HepG2 (cell line): ENCODE results near the gene STX5. TPM values are rescaled to one million over a fixed set of nuclear protein-coding genes. Genes with fewer than 3 reads are reported as not detected.
A peak's percentile ranks its signal among the peaks of the same experiment; 100 is the strongest.

ENCODE experiments used
- ATAC-seq: fragments of 200-7000 bp; cut with Tn5 transposase; 3 replicates; pipeline ENCODE4 v1.9.1; 2020; ENCODE audit warnings: mild to moderate bottlenecking, moderate library complexity
- BruUV-seq: library from RNA; stranded (reverse); fragments of 400-500 nt; replicated peaks from 2 replicates; lab custom pipeline; 2021; lab: Mats Ljungman, UMichigan
- CTCF ChIA-PET: fragments of 300-600 bp; formaldehyde crosslinking; extraction: SDS; loops from one replicate; lab custom pipeline; 2021; ENCODE audit warnings: low total read pairs, inconsistent platforms, low intra/inter-chr PET ratio; lab: Yijun Ruan, JAX
- POLR2A ChIA-PET: fragments of 350-600 bp; sonication (Branson Sonifier 250); formaldehyde crosslinking; loops from one replicate; lab custom pipeline; 2020; ENCODE audit warnings: antibody characterized with exemption, inconsistent platforms; lab: Yijun Ruan, JAX
- DNase-seq: peaks from one replicate; pipeline ENCODE4 v3.0.0-alpha.2; 2015; ENCODE audit warnings: low spot score
- FAIRE-seq: peaks from 3 replicates; lab custom pipeline; 2011; peaks lifted over from hg19 to GRCh38; lab: Jason Lieb, UNC
- H2AFZ ChIP-seq: one replicate; pipeline ENCODE4 v1.6.1; 2011; ENCODE audit warnings: low read length, inconsistent platforms
- H3K27ac ChIP-seq: fragments of 300-600 bp; 3 replicates; pipeline ENCODE4 v1.8.0; 2011; ENCODE audit warnings: mixed run types, mild to moderate bottlenecking, mixed read lengths, low read length, inconsistent platforms; ENCODE audit not compliant: insufficient read depth; ENCODE audit errors: extremely low read length
- H3K27me3 ChIP-seq, 2 experiments: fragments of 200-600 bp in 1 of 2; 2 replicates in 1 of 2; 3 replicates in 1 of 2; pipeline versions ENCODE4 v1.6.0 to v1.8.0; 2011; ENCODE audit warnings: low read length in 2 of 2, mild to moderate bottlenecking in 2 of 2, moderate library complexity in 2 of 2, inconsistent platforms in 1 of 2; ENCODE audit not compliant: insufficient read depth in 2 of 2, control insufficient read depth in 1 of 2
- H3K36me3 ChIP-seq, 2 experiments: fragments of 200-600 bp in 1 of 2; replicated peaks in 1 of 2; 2 replicates in 1 of 2; 3 replicates in 1 of 2; pipeline versions ENCODE4 v1.5.1 to v1.8.0; 2011; ENCODE audit warnings: low read length in 2 of 2, inconsistent platforms in 1 of 2; ENCODE audit not compliant: insufficient read depth in 2 of 2, control insufficient read depth in 1 of 2
- H3K4me1 ChIP-seq: 2 replicates; pipeline ENCODE4 v1.5.1; 2012; ENCODE audit warnings: low read length, inconsistent platforms; ENCODE audit not compliant: insufficient read depth
- H3K4me2 ChIP-seq: 2 replicates; pipeline ENCODE4 v1.6.0; 2011; ENCODE audit warnings: low read depth, low read length, inconsistent platforms
- H3K4me3 ChIP-seq, 3 experiments: fragments of 200-600 bp in 1 of 3; sonication (generic), shearing (Covaris generic) in 1 of 3; replicated peaks in 1 of 3; 2 replicates each; pipeline ENCODE4 v1.5.1; 2011 to 2016; ENCODE audit warnings: low read length in 3 of 3, inconsistent platforms in 2 of 3, low read depth in 2 of 3, mild to moderate bottlenecking in 2 of 3, control low read depth in 1 of 3, mixed read lengths in 1 of 3; ENCODE audit not compliant: insufficient read depth in 1 of 3
- H3K79me2 ChIP-seq: one replicate; pipeline ENCODE4 v1.6.1; 2011; ENCODE audit warnings: low read length, inconsistent platforms; ENCODE audit not compliant: insufficient read depth
- H3K9ac ChIP-seq: 2 replicates; pipeline ENCODE4 v1.6.0; 2011; ENCODE audit warnings: mild to moderate bottlenecking, low read depth, low read length, inconsistent platforms; ENCODE audit not compliant: insufficient read depth
- H3K9me3 ChIP-seq: 2 replicates; pipeline ENCODE4 v1.5.1; 2012; ENCODE audit warnings: mild to moderate bottlenecking, low read length
- H4K20me1 ChIP-seq: 2 replicates; pipeline ENCODE4 v1.6.0; 2011; ENCODE audit warnings: inconsistent platforms, mild to moderate bottlenecking, low read length, moderate library complexity; ENCODE audit not compliant: insufficient read depth
- ELF1 ChIP-seq: sonication (generic); formaldehyde crosslinking; IDR thresholded peaks from 2 replicates; pipeline ENCODE4 v1.4.0; 2020; ENCODE audit warnings: missing genetic modification reagents
- ELF4 ChIP-seq: sonication (generic); formaldehyde crosslinking; IDR thresholded peaks from 2 replicates; pipeline ENCODE4 v1.5.0; 2020; ENCODE audit warnings: missing genetic modification reagents, mild to moderate bottlenecking, moderate library complexity, borderline replicate concordance
- EZH2 ChIP-seq: conservative IDR thresholded peaks from 2 replicates; pipeline ENCODE4 v1.6.1; 2012; ENCODE audit warnings: mild to moderate bottlenecking, low read depth, low read length, moderate library complexity
- HOXA9 ChIP-seq: sonication (generic); formaldehyde crosslinking; IDR thresholded peaks from 2 replicates; pipeline ENCODE4 v1.8.1; 2022; ENCODE audit warnings: missing genetic modification reagents, mild to moderate bottlenecking, moderate library complexity, borderline replicate concordance
- MED1 ChIP-seq: sonication (generic); formaldehyde crosslinking; IDR thresholded peaks from 2 replicates; pipeline ENCODE4 v1.4.0; 2020; ENCODE audit warnings: missing genetic modification reagents
- MEIS2 ChIP-seq: sonication (generic); formaldehyde crosslinking; IDR thresholded peaks from 2 replicates; pipeline ENCODE4 v1.9.0; 2021; ENCODE audit warnings: mild to moderate bottlenecking, missing genetic modification reagents
- NFE2 ChIP-seq: sonication (generic); formaldehyde crosslinking; IDR thresholded peaks from 2 replicates; pipeline ENCODE4 v1.4.0; 2020; ENCODE audit warnings: missing genetic modification reagents
- NR2C2 ChIP-seq: sonication (generic); formaldehyde crosslinking; IDR thresholded peaks from 2 replicates; pipeline ENCODE4 v1.4.0; 2020; ENCODE audit warnings: missing genetic modification reagents, mild to moderate bottlenecking, moderate library complexity, borderline replicate concordance
- RCOR2 ChIP-seq: IDR thresholded peaks from 2 replicates; pipeline ENCODE4 v1.6.1; 2016; ENCODE audit warnings: missing biosample characterization, missing genetic modification reagents
- SOX13 ChIP-seq, 3 experiments: fragments of 450-650 bp in 1 of 3; sonication (generic) in 1 of 3; formaldehyde crosslinking in 1 of 3; IDR thresholded peaks in 2 of 3; conservative IDR thresholded peaks in 1 of 3; 2 replicates each; pipeline versions ENCODE4 v1.5.0 to v1.6.1; 2016 to 2020; ENCODE audit warnings: antibody characterized with exemption in 1 of 3, mild to moderate bottlenecking in 1 of 3, missing compliant biosample characterization in 1 of 3, missing genetic modification reagents in 1 of 3, moderate library complexity in 1 of 3
- ZNF572 ChIP-seq: sonication (generic); formaldehyde crosslinking; IDR thresholded peaks from 2 replicates; pipeline ENCODE4 v1.5.1; 2020; ENCODE audit warnings: mild to moderate bottlenecking, missing genetic modification reagents
- ZNF615 ChIP-seq: sonication (generic); formaldehyde crosslinking; IDR thresholded peaks from 2 replicates; pipeline ENCODE4 v1.5.0; 2020; ENCODE audit warnings: mild to moderate bottlenecking, missing genetic modification reagents, borderline replicate concordance
- WGBS: methylation state at CpG from one replicate; pipeline ENCODE4 v1.1.6; 2017; ENCODE audit warnings: low lambda C conversion rate; 5-methylcytosine and 5-hydroxymethylcytosine counted together
- in situ Hi-C: cut with HindIII; loops from 2 replicates; pipeline ENCODE4 v1.10.0; 2017; ENCODE audit warnings: low pct_unique_long_range_greater_than_20kb; ENCODE audit not compliant: extremely low pct_ligation_motif_present
- intact Hi-C: fragments of 100-400 bp; cut with micrococcal nuclease; formaldehyde crosslinking; loops from one replicate; pipeline ENCODE4 v1.10.0; 2022; ENCODE audit not compliant: unreplicated experiment
- polyA plus RNA-seq, 8 experiments: library from polyadenylated mRNA; depleted of rRNA in 3 of 8; stranded (reverse) in 7 of 8; unstranded in 1 of 8; fragments of >200 nt; fragmentation: Illumina TruSeq in 4 of 8; extraction: Trizol in 4 of 8; gene quantifications; 2 replicates each; pipeline versions ENCODE4 v1.2.1 to v1.2.3, GENCODE V29; 2011 to 2016; ENCODE audit warnings: low read depth in 4 of 8, missing spikeins in 1 of 8, mixed read lengths in 1 of 8; ENCODE audit not compliant: insufficient read depth in 1 of 8
- total RNA-seq, 5 experiments: library from RNA; depleted of rRNA; stranded (reverse); fragments of >200 nt; fragmentation: Illumina TruSeq; extraction: Trizol; gene quantifications; 2 replicates each; pipeline ENCODE4 v1.2.3, GENCODE V29; 2016; ENCODE audit warnings: low read depth in 1 of 5
- TF ChIP-seq, protein P1 (sequence below): sonication (generic); formaldehyde crosslinking; IDR thresholded peaks from 2 replicates; pipeline ENCODE4 v1.4.0; 2020; ENCODE audit warnings: missing genetic modification reagents
- TF ChIP-seq, protein P2 (sequence below): fragments of 450-650 bp; IDR thresholded peaks from 2 replicates; pipeline ENCODE4 v1.6.1; 2017; ENCODE audit warnings: mild to moderate bottlenecking
- TF ChIP-seq, protein P3 (sequence below): sonication (generic); formaldehyde crosslinking; IDR thresholded peaks from 2 replicates; pipeline ENCODE4 v1.4.0; 2020; ENCODE audit warnings: mild to moderate bottlenecking, low read depth, missing genetic modification reagents
- TF ChIP-seq, protein P4 (sequence below): sonication (generic); formaldehyde crosslinking; IDR thresholded peaks from 2 replicates; pipeline ENCODE4 v1.4.0; 2020; ENCODE audit warnings: mild to moderate bottlenecking, missing genetic modification reagents

Gene STX5
- total and polyA plus RNA-seq, 2 of the 13 experiments (the other 11 are each of a cell fraction or from before 2014, with no cell fraction given), result 26.9 to 30.0 TPM

DNA sequence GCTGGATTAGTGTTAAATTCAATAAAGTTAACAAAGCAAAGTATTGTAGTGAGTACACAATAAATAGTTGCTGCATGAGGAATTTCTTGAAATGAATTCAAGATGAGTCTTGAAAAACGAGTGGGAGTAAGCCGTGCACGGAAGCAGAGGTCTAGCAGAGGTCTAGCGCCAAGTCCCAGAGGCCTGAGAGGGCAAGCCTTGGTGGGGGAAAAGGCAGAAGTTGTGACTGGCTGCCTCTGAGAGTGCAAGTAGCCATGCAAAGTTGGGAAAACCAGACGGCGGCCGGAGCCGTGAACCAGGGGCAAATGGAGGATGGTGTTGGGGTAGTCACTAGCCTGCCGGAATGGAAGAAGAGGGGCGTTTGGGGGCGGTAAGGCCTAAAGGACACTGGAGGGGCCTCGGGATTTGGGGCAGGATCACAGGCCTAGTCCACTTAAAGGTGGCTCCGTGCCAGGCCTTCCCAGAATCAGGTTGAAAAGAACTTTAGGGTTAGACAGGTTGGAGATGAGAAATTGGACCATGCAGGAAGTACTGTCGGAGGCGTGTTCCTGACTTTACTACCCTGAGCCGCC is 48.5 kb upstream of the STX5 start:
- H4K20me1 ChIP-seq, result peaks cover 14% of the 10 kb centered on the region; the same call in 1 of the 2 replicates
- no peak overlapping the region for H2AFZ ChIP-seq
- in situ Hi-C loops (no loop called here), intact Hi-C loops (loop anchor here (2.0 kb wide), 1 partner anchor 94 kb away; the partner anchor contains the start of gene TMEM179B)
- no peaks in the 10 kb centered on the region for H3K9me3 ChIP-seq
- ChIA-PET CTCF (no interaction called here), POLR2A (interaction anchor here (1.1 to 5.8 kb wide), 9 partner anchors 10 to 887 kb away, joined by 4 to 90 read pairs (median 15); partner anchors contain the start of genes STX5, TEX54, WDR74 and ZBTB3)
- H3K4me1 ChIP-seq, result peaks cover 56% of the 10 kb centered on the region
- H3K36me3 ChIP-seq, result peaks cover 17 to 60% of the 10 kb centered on the region in 2 experiments
- H3K27me3 ChIP-seq, result no peaks in the 10 kb centered on the region; a peak in 1 of 5 replicates
- 6% methylated on average over 13 of the region's 16 CpGs for WGBS
- H3K4me3 ChIP-seq, result peak overlapping the region; percentile 92 to 99 (median 94)
- no TSS peak for BruUV-seq
- FAIRE-seq (no peak), DNase-seq (no peak), ATAC-seq (peak; percentile 44)
- peak overlapping the region; percentile 81 for H3K4me2 ChIP-seq
- peaks cover 64% of the 10 kb centered on the region for H3K79me2 ChIP-seq
- peak overlapping the region; percentile 92 for H3K9ac ChIP-seq
- peak overlapping the region; percentile 93 for H3K27ac ChIP-seq
- TF ChIP-seq, protein P1, sequence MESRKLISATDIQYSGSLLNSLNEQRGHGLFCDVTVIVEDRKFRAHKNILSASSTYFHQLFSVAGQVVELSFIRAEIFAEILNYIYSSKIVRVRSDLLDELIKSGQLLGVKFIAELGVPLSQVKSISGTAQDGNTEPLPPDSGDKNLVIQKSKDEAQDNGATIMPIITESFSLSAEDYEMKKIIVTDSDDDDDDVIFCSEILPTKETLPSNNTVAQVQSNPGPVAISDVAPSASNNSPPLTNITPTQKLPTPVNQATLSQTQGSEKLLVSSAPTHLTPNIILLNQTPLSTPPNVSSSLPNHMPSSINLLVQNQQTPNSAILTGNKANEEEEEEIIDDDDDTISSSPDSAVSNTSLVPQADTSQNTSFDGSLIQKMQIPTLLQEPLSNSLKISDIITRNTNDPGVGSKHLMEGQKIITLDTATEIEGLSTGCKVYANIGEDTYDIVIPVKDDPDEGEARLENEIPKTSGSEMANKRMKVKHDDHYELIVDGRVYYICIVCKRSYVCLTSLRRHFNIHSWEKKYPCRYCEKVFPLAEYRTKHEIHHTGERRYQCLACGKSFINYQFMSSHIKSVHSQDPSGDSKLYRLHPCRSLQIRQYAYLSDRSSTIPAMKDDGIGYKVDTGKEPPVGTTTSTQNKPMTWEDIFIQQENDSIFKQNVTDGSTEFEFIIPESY (CRISPR knock-in tag), result 0 out of 2 replicates have a peak, but pooled peaks have one; percentile 5
- TF ChIP-seq ELF1 (CRISPR knock-in tag) (peak; percentile 11; the same call in 1 of the 2 replicates), NR2C2 (CRISPR knock-in tag) (no peak), EZH2 (no peak), SOX13 (IDR thresholded peaks at IDR 0.05) (no peak), SOX13 (CRISPR knock-in tag; conservative IDR thresholded peaks at IDR 0.05 in 1 of 2, IDR thresholded peaks at IDR 0.05 in 1 of 2) (no peak), HOXA9 (CRISPR knock-in tag) (no peak), ZNF615 (CRISPR knock-in tag) (no peak), ZNF572 (CRISPR knock-in tag) (0 out of 2 replicates have a peak, but pooled peaks have one; percentile 12), MED1 (no peak), NFE2 (CRISPR knock-in tag) (no peak), MEIS2 (no peak), RCOR2 (no peak), ELF4 (CRISPR knock-in tag) (0 out of 2 replicates have a peak, but pooled peaks have one; percentile 23)
- TF ChIP-seq, protein P2, sequence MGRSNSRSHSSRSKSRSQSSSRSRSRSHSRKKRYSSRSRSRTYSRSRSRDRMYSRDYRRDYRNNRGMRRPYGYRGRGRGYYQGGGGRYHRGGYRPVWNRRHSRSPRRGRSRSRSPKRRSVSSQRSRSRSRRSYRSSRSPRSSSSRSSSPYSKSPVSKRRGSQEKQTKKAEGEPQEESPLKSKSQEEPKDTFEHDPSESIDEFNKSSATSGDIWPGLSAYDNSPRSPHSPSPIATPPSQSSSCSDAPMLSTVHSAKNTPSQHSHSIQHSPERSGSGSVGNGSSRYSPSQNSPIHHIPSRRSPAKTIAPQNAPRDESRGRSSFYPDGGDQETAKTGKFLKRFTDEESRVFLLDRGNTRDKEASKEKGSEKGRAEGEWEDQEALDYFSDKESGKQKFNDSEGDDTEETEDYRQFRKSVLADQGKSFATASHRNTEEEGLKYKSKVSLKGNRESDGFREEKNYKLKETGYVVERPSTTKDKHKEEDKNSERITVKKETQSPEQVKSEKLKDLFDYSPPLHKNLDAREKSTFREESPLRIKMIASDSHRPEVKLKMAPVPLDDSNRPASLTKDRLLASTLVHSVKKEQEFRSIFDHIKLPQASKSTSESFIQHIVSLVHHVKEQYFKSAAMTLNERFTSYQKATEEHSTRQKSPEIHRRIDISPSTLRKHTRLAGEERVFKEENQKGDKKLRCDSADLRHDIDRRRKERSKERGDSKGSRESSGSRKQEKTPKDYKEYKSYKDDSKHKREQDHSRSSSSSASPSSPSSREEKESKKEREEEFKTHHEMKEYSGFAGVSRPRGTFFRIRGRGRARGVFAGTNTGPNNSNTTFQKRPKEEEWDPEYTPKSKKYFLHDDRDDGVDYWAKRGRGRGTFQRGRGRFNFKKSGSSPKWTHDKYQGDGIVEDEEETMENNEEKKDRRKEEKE, result no peak
- TF ChIP-seq, protein P3, sequence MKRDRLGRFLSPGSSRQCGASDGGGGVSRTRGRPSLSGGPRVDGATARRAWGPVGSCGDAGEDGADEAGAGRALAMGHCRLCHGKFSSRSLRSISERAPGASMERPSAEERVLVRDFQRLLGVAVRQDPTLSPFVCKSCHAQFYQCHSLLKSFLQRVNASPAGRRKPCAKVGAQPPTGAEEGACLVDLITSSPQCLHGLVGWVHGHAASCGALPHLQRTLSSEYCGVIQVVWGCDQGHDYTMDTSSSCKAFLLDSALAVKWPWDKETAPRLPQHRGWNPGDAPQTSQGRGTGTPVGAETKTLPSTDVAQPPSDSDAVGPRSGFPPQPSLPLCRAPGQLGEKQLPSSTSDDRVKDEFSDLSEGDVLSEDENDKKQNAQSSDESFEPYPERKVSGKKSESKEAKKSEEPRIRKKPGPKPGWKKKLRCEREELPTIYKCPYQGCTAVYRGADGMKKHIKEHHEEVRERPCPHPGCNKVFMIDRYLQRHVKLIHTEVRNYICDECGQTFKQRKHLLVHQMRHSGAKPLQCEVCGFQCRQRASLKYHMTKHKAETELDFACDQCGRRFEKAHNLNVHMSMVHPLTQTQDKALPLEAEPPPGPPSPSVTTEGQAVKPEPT (CRISPR knock-in tag), result peak; percentile 100
- TF ChIP-seq, protein P4, sequence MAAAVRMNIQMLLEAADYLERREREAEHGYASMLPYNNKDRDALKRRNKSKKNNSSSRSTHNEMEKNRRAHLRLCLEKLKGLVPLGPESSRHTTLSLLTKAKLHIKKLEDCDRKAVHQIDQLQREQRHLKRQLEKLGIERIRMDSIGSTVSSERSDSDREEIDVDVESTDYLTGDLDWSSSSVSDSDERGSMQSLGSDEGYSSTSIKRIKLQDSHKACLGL (CRISPR knock-in tag), result no peak
